ENCODE results near the gene EDARADD. TPM values are rescaled to one million over a fixed set of nuclear protein-coding genes. Genes with fewer than 3 reads are reported as not detected.

The EDARADD gene
- total and polyA plus RNA-seq, 10 donors, result 0.22 to 7.4 (median 2.1) TPM

GRCh38 chr1:236356141-236356540, 37.9 kb upstream of the EDARADD start:
- intact Hi-C loops (cut with DNase I; ENCODE audit: low total_unique reads), result no loop called here
- Histone ChIP-seq H3K27ac (no peak overlapping the region), H3K36me3 (no peaks in the 10 kb centered on the region), H3K4me1 (no peaks in the 10 kb centered on the region), H3K4me3 (no peak overlapping the region), H3K27me3 (replicated peaks in 1 of 7) (no peaks in the 10 kb centered on the region), H3K9me3 (peaks cover 0 to 24% (median 16%) of the 10 kb centered on the region in 8 donors)
- WGBS, 5 donors, result 88 to 94% (median 90%) methylated on average over 2 of the region's 2 CpGs
- no peak for TF ChIP-seq POLR2A (IDR thresholded peaks at IDR 0.05)
- no peak for TF ChIP-seq POLR2AphosphoS5 (IDR thresholded peaks at IDR 0.05)
- no peak for TF ChIP-seq CTCF (IDR thresholded peaks at IDR 0.05 in 8 of 11, conservative IDR thresholded peaks at IDR 0.05 in 3 of 11)
- no peak for DNase-seq

DNA sequence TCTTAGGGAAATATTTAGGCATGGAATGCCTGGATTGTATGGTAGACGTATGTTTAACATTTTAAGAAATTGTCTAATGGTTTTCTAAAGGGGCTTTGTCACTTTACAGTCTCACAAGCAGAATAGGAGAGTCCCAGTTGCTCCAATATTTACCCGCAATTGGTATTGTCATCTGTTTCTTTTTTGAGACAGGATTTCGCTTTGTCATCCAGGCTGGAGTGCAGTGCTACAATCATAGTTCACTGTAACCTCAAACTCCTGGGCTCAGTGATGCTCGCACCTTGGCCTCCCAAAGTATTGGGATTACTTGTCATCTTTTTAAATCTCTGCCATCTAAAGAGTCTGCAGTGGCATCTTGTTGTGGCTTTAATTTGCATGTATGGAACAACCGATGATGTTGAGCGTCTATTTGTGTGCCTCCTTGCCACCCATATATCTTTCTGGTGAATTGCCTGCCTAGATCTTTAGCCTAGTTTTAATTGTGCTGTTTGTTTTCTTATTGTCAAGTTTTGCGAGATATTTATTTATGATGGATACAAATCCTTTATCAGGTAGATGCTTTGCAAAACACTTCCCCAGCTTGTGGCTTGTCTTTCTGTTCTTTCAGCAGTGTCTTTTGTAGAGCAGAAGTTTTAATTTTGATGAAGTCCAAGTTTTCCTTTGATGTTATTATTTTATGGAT, 32.0 kb upstream of the EDARADD start:
- no peaks in the 10 kb centered on the region for H3K36me3 ChIP-seq
- no peak overlapping the region for H3K27ac ChIP-seq
- TF ChIP-seq CTCF (IDR thresholded peaks at IDR 0.05 in 8 of 11, conservative IDR thresholded peaks at IDR 0.05 in 3 of 11) (no peak), POLR2A (IDR thresholded peaks at IDR 0.05) (no peak), POLR2AphosphoS5 (IDR thresholded peaks at IDR 0.05) (no peak)
- H3K4me3 ChIP-seq, result no peak overlapping the region
- peaks cover 0 to 24% (median 16%) of the 10 kb centered on the region in 8 donors for H3K9me3 ChIP-seq
- H3K4me1 ChIP-seq, result no peaks in the 10 kb centered on the region
- WGBS, 5 donors, result 87 to 91% (median 90%) methylated on average over 7 of the region's 7 CpGs
- intact Hi-C loops (cut with DNase I; ENCODE audit: low total_unique reads), result no loop called here
- H3K27me3 ChIP-seq (replicated peaks in 1 of 7), result no peaks in the 10 kb centered on the region
- DNase-seq, result no peak

GRCh38 chr1:236363237-236363636, 30.8 kb upstream of the EDARADD start:
- WGBS, 5 donors, result 82 to 95% (median 90%) methylated on average over 5 of the region's 5 CpGs
- no peak overlapping the region for H3K27ac ChIP-seq

More at GRCh38 chr1:236363237-236363636, 30.8 kb upstream of the EDARADD start:
- TF ChIP-seq CTCF (IDR thresholded peaks at IDR 0.05 in 8 of 11, conservative IDR thresholded peaks at IDR 0.05 in 3 of 11) (no peak), POLR2AphosphoS5 (IDR thresholded peaks at IDR 0.05) (no peak), POLR2A (IDR thresholded peaks at IDR 0.05) (no peak)
- no peak for DNase-seq
- Histone ChIP-seq H3K4me3 (no peak overlapping the region), H3K9me3 (peaks cover 0 to 17% (median 10%) of the 10 kb centered on the region in 8 donors), H3K27me3 (replicated peaks in 1 of 7) (no peaks in the 10 kb centered on the region), H3K36me3 (no peaks in the 10 kb centered on the region), H3K4me1 (no peaks in the 10 kb centered on the region)
- intact Hi-C loops (cut with DNase I; ENCODE audit: low total_unique reads), result no loop called here

All from spleen (tissue), 11 donors.